NCI-H524 (cell line): Measurements from ENCODE around the gene PBRM1.
A peak's percentile ranks its signal among the peaks of the same experiment; 100 is the strongest.

ENCODE experiments used
- DNase-seq, 2 experiments: peaks; one replicate each; lab custom pipeline; 2025; lab: John Stamatoyannopoulos, UW

PBRM1 gene

GRCh38 chr3:52524752-52525679 lies 160.7 kb downstream of the PBRM1 start:
- no peak for DNase-seq

GRCh38 chr3:52524258-52524751 lies 161.4 kb downstream of the PBRM1 start:
- no peak for DNase-seq

- DNase-seq, result no peak
These were observed 162.1 kb downstream of the PBRM1 start for GRCh38 chr3:52523386-52524257.

GRCh38 chr3:52522651-52523251 lies 163.0 kb downstream of the PBRM1 start:
- DNase-seq, result no peak

- DNase-seq, result no peak
These were observed 163.6 kb downstream of the PBRM1 start for GRCh38 chr3:52521881-52522650.

- no peak for DNase-seq
These were observed 164.3 kb downstream of the PBRM1 start for GRCh38 chr3:52521488-52521824.

- DNase-seq, result no peak
These were observed 164.8 kb downstream of the PBRM1 start for GRCh38 chr3:52520716-52521487.

GRCh38 chr3:52520141-52520667 lies 165.5 kb downstream of the PBRM1 start:
- no peak for DNase-seq

GRCh38 chr3:52519445-52520140 lies 166.1 kb downstream of the PBRM1 start:
- no peak for DNase-seq

GRCh38 chr3:52518723-52519444 lies 166.8 kb downstream of the PBRM1 start:
- no peak for DNase-seq

GRCh38 chr3:52517796-52518722 lies 167.7 kb downstream of the PBRM1 start:
- DNase-seq, result no peak

GRCh38 chr3:52516509-52517195 lies 169.1 kb downstream of the PBRM1 start:
- DNase-seq, result no peak

GRCh38 chr3:52515192-52515591 lies 170.5 kb downstream of the PBRM1 start:
- no peak for DNase-seq

- DNase-seq, result no peak
These were observed 171.1 kb downstream of the PBRM1 start for GRCh38 chr3:52514576-52514975.

GRCh38 chr3:52513281-52513680 lies 172.4 kb downstream of the PBRM1 start:
- no peak for DNase-seq

- DNase-seq, result no peak
These were observed 173.0 kb downstream of the PBRM1 start for GRCh38 chr3:52512727-52513126.

GRCh38 chr3:52512105-52512504 lies 173.6 kb downstream of the PBRM1 start:
- DNase-seq, result peak in 1 of 2 experiments; percentile 28
